Osteoblast (primary cell): ENCODE data around the gene DNER. TPM values are rescaled to one million over a fixed set of nuclear protein-coding genes. Genes with fewer than 3 reads are reported as not detected.

ENCODE experiments used
- DNase-seq: peaks from one replicate; pipeline ENCODE4 v3.0.0; 2011; ENCODE audit warnings: low spot score, mixed read lengths; ENCODE audit not compliant: insufficient read length; ENCODE audit errors: missing footprints
- H2AFZ ChIP-seq: 2 replicates; pipeline ENCODE4 v1.6.0; 2011; ENCODE audit warnings: mild to moderate bottlenecking, low read length
- H3K27ac ChIP-seq: 2 replicates; pipeline ENCODE4 v1.5.1; 2011; ENCODE audit warnings: mild to moderate bottlenecking, low read depth, low read length, moderate library complexity
- H3K27me3 ChIP-seq: 2 replicates; pipeline ENCODE4 v1.6.0; 2012; ENCODE audit warnings: mild to moderate bottlenecking, control low read depth, inconsistent platforms, low read length, moderate library complexity; ENCODE audit not compliant: insufficient read depth
- H3K36me3 ChIP-seq: 2 replicates; pipeline ENCODE4 v1.5.1; 2011; ENCODE audit warnings: mild to moderate bottlenecking, low read length, control low read depth, moderate library complexity; ENCODE audit not compliant: insufficient read depth
- H3K4me1 ChIP-seq: 2 replicates; pipeline ENCODE4 v1.5.1; 2011; ENCODE audit warnings: mild to moderate bottlenecking, low read length, control low read depth, moderate library complexity; ENCODE audit not compliant: insufficient read depth
- H3K4me2 ChIP-seq: 2 replicates; pipeline ENCODE4 v1.6.0; 2011; ENCODE audit warnings: mild to moderate bottlenecking, low read length; ENCODE audit not compliant: insufficient read depth
- H3K4me3 ChIP-seq: fragments of 200-600 bp; sonication (generic); 3 replicates; pipeline ENCODE4 v1.5.1; 2012; ENCODE audit warnings: mild to moderate bottlenecking, low read length, inconsistent platforms; ENCODE audit not compliant: insufficient read depth
- H3K79me2 ChIP-seq: 2 replicates; pipeline ENCODE4 v1.6.0; 2012; ENCODE audit warnings: mild to moderate bottlenecking, low read length, control low read depth, inconsistent platforms; ENCODE audit not compliant: insufficient read depth
- H3K9me3 ChIP-seq: 2 replicates; pipeline ENCODE4 v1.5.1; 2011; ENCODE audit warnings: low read depth, low read length, control low read depth
- H4K20me1 ChIP-seq: 2 replicates; pipeline ENCODE4 v1.6.0; 2012; ENCODE audit warnings: mild to moderate bottlenecking, low read length, control low read depth; ENCODE audit not compliant: insufficient read depth
- CTCF ChIP-seq: IDR thresholded peaks from 2 replicates; pipeline ENCODE4 v1.5.1; 2011; ENCODE audit warnings: mild to moderate bottlenecking, low read depth, low read length, moderate library complexity; ENCODE audit errors: extremely low read depth
- total RNA-seq: library from RNA; depleted of rRNA; stranded (reverse); fragments of >200 nt; gene quantifications from 2 replicates; pipeline ENCODE4 v1.2.3, GENCODE V29; 2012

DNER gene
- total RNA-seq, 1 donor, result 0.36 TPM

GRCh38 chr2:229335330-229335729, 379.0 kb downstream of the DNER start:
- Histone ChIP-seq H3K27ac (no peak overlapping the region), H3K9me3 (no peaks in the 10 kb centered on the region), H3K79me2 (no peaks in the 10 kb centered on the region), H3K4me3 (no peak overlapping the region), H3K4me2 (no peak overlapping the region), H3K36me3 (no peaks in the 10 kb centered on the region), H4K20me1 (no peaks in the 10 kb centered on the region), H3K27me3 (no peaks in the 10 kb centered on the region), H3K4me1 (peaks cover 3% of the 10 kb centered on the region), H2AFZ (no peak overlapping the region)
- TF ChIP-seq CTCF, result no peak
- DNase-seq, result no peak

GRCh38 chr2:229330952-229331351, 383.4 kb downstream of the DNER start:
- Histone ChIP-seq H3K4me1 (no peaks in the 10 kb centered on the region), H2AFZ (no peak overlapping the region), H3K4me3 (no peak overlapping the region), H4K20me1 (no peaks in the 10 kb centered on the region), H3K27ac (no peak overlapping the region), H3K27me3 (no peaks in the 10 kb centered on the region), H3K9me3 (no peaks in the 10 kb centered on the region), H3K4me2 (no peak overlapping the region), H3K36me3 (no peaks in the 10 kb centered on the region), H3K79me2 (no peaks in the 10 kb centered on the region)
- TF ChIP-seq CTCF, result no peak
- no peak for DNase-seq

GRCh38 chr2:229319558-229319957, 394.8 kb downstream of the DNER start:
- no peaks in the 10 kb centered on the region for H3K79me2 ChIP-seq
- no peaks in the 10 kb centered on the region for H4K20me1 ChIP-seq
- H3K9me3 ChIP-seq, result no peaks in the 10 kb centered on the region
- no peaks in the 10 kb centered on the region for H3K27me3 ChIP-seq
- no peak for TF ChIP-seq CTCF
- H3K36me3 ChIP-seq, result no peaks in the 10 kb centered on the region
- no peak overlapping the region for H3K4me2 ChIP-seq
- DNase-seq, result no peak
- H2AFZ ChIP-seq, result no peak overlapping the region
- H3K4me3 ChIP-seq, result no peak overlapping the region
- H3K27ac ChIP-seq, result no peak overlapping the region
- no peaks in the 10 kb centered on the region for H3K4me1 ChIP-seq

GRCh38 chr2:229314117-229314516, 400.2 kb downstream of the DNER start:
- H3K9me3 ChIP-seq, result no peaks in the 10 kb centered on the region
- H2AFZ ChIP-seq, result no peak overlapping the region
- H3K36me3 ChIP-seq, result no peaks in the 10 kb centered on the region
- H3K4me3 ChIP-seq, result no peak overlapping the region
- no peaks in the 10 kb centered on the region for H3K79me2 ChIP-seq
- H3K4me2 ChIP-seq, result no peak overlapping the region
- no peak overlapping the region for H3K27ac ChIP-seq
- H4K20me1 ChIP-seq, result no peaks in the 10 kb centered on the region
- no peak for TF ChIP-seq CTCF
- no peak for DNase-seq
- no peaks in the 10 kb centered on the region for H3K27me3 ChIP-seq
- H3K4me1 ChIP-seq, result no peaks in the 10 kb centered on the region
